ENCODE measurements around the gene PIGZ. TPM values are rescaled to one million over a fixed set of nuclear protein-coding genes. Genes with fewer than 3 reads are reported as not detected.

Gene PIGZ
- total RNA-seq, 1 donor: 4.0 TPM

DNA sequence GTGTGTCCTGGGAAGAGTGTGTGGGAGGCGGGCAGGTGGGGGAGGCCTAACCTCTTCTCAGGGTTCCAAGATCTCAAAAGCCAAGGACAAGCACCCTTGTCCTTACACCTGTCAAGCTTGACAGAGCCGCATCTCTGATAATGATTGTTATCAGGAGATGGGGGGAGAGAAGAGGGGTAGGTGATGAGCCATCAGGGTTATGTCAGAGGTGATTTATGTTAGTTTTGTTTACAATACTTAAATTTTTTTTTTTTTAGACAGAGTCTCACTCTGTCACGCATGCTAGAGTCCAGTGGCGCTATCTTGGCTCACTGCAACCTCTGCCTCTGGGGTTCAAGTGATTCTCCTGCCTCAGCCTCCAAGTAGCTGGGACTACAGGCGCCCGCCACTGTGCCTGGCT, 18.9 kb downstream of the PIGZ start:
- no peak overlapping the region for H3K4me3 ChIP-seq (ENCODE audit: insufficient read depth, low read length)
- H3K79me2 ChIP-seq (ENCODE audit: insufficient read depth, low read length): peaks cover 2% of the 10 kb centered on the region
- H3K4me1 ChIP-seq (ENCODE audit: insufficient read depth, low read length): no peaks in the 10 kb centered on the region
- no peak for DNase-seq (ENCODE audit: insufficient read length, low spot score, missing footprints)
- H3K27ac ChIP-seq (ENCODE audit: low read depth, low read length): no peak overlapping the region
- H3K4me2 ChIP-seq (ENCODE audit: insufficient read depth, low read length): no peak overlapping the region
- no peak overlapping the region for H2AFZ ChIP-seq (ENCODE audit: low read length)
- no peaks in the 10 kb centered on the region for H3K27me3 ChIP-seq (ENCODE audit: insufficient read depth, low read length)
- no peaks in the 10 kb centered on the region for H3K36me3 ChIP-seq (ENCODE audit: insufficient read depth, low read length)
- H3K9me3 ChIP-seq (ENCODE audit: low read depth, low read length): no peaks in the 10 kb centered on the region
- H4K20me1 ChIP-seq (ENCODE audit: insufficient read depth, low read length): no peaks in the 10 kb centered on the region
- TF ChIP-seq CTCF (IDR thresholded peaks at IDR 0.05; ENCODE audit: extremely low read depth, low read depth, low read length): no peak

- no peak for TF ChIP-seq CTCF (IDR thresholded peaks at IDR 0.05; ENCODE audit: extremely low read depth, low read depth, low read length)
- Histone ChIP-seq H3K36me3 (ENCODE audit: insufficient read depth, low read length) (no peaks in the 10 kb centered on the region), H3K27ac (ENCODE audit: low read depth, low read length) (no peak overlapping the region), H3K4me2 (ENCODE audit: insufficient read depth, low read length) (no peak overlapping the region), H4K20me1 (ENCODE audit: insufficient read depth, low read length) (no peaks in the 10 kb centered on the region), H3K79me2 (ENCODE audit: insufficient read depth, low read length) (peaks cover 6% of the 10 kb centered on the region), H3K27me3 (ENCODE audit: insufficient read depth, low read length) (no peaks in the 10 kb centered on the region), H3K4me1 (ENCODE audit: insufficient read depth, low read length) (no peaks in the 10 kb centered on the region), H3K9me3 (ENCODE audit: low read depth, low read length) (no peaks in the 10 kb centered on the region), H3K4me3 (ENCODE audit: insufficient read depth, low read length) (no peak overlapping the region), H2AFZ (ENCODE audit: low read length) (no peak overlapping the region)
- no peak for DNase-seq (ENCODE audit: insufficient read length, low spot score, missing footprints)
Measured at GRCh38 chr3:196949285-196949619, 19.4 kb downstream of the PIGZ start.

- Histone ChIP-seq H2AFZ (ENCODE audit: low read length) (peak overlapping the region; percentile 41), H3K4me2 (ENCODE audit: insufficient read depth, low read length) (no peak overlapping the region), H3K4me3 (ENCODE audit: insufficient read depth, low read length) (no peak overlapping the region), H3K9me3 (ENCODE audit: low read depth, low read length) (no peaks in the 10 kb centered on the region), H3K79me2 (ENCODE audit: insufficient read depth, low read length) (peaks cover 10% of the 10 kb centered on the region), H3K36me3 (ENCODE audit: insufficient read depth, low read length) (no peaks in the 10 kb centered on the region), H3K27me3 (ENCODE audit: insufficient read depth, low read length) (no peaks in the 10 kb centered on the region), H4K20me1 (ENCODE audit: insufficient read depth, low read length) (no peaks in the 10 kb centered on the region), H3K27ac (ENCODE audit: low read depth, low read length) (no peak overlapping the region), H3K4me1 (ENCODE audit: insufficient read depth, low read length) (peaks cover 2% of the 10 kb centered on the region)
- TF ChIP-seq CTCF (IDR thresholded peaks at IDR 0.05; ENCODE audit: extremely low read depth, low read depth, low read length): peak; percentile 13
- peak; percentile 69 for DNase-seq (ENCODE audit: insufficient read length, low spot score, missing footprints)
Measured at GRCh38 chr3:196948442-196949284, 20.0 kb downstream of the PIGZ start.

DNA sequence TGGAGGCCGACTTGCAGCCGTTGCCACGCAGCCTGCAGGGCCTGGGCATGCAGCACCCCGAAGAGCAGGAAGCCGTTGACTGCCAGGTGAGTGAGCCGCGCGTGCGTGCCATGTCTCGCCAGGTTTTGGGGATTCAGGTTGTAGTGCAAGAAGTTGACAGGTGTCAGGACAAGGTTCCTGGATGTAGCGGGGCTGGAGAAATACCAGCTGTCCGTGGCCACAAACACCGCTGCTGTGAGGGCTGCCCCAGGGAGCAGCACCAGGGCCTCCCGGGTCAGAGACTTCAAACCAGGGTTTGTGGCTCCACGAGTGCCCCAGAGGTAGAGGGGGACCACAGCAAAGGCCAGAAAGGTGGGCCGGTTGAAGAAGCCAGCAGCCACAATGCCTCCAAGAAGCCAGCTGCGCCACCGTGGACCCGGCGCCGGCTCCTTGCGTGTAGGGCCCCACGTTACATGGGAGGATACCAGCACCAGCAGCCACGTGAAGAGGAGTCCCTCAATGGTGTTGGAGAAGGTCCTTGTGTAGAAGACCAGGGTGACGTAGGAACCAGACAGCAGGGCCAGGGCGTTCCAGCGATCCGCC, 20.7 kb downstream of the PIGZ start:
- H3K4me1 ChIP-seq (ENCODE audit: insufficient read depth, low read length): peaks cover 7% of the 10 kb centered on the region
- H3K27me3 ChIP-seq (ENCODE audit: insufficient read depth, low read length): no peaks in the 10 kb centered on the region
- no peaks in the 10 kb centered on the region for H3K9me3 ChIP-seq (ENCODE audit: low read depth, low read length)
- H3K27ac ChIP-seq (ENCODE audit: low read depth, low read length): no peak overlapping the region
- no peaks in the 10 kb centered on the region for H3K36me3 ChIP-seq (ENCODE audit: insufficient read depth, low read length)
- DNase-seq (ENCODE audit: insufficient read length, low spot score, missing footprints): no peak
- no peak for TF ChIP-seq CTCF (IDR thresholded peaks at IDR 0.05; ENCODE audit: extremely low read depth, low read depth, low read length)
- no peak overlapping the region for H3K4me2 ChIP-seq (ENCODE audit: insufficient read depth, low read length)
- peaks cover 17% of the 10 kb centered on the region for H3K79me2 ChIP-seq (ENCODE audit: insufficient read depth, low read length)
- H4K20me1 ChIP-seq (ENCODE audit: insufficient read depth, low read length): no peaks in the 10 kb centered on the region
- no peak overlapping the region for H3K4me3 ChIP-seq (ENCODE audit: insufficient read depth, low read length)
- H2AFZ ChIP-seq (ENCODE audit: low read length): no peak overlapping the region
